GM18907 (cell line): ENCODE results near the gene ZMYND8.
"Not testable (repeated sequence)": the region's sequence is repeated elsewhere in the genome, so short reads cannot be mapped to it uniquely, and the experiment has no call there.

Experiments
- ATAC-seq: cut with Tn5 transposase; IDR thresholded peaks from one replicate; pipeline ENCODE4 v1.9.1; 2021; ENCODE audit warnings: mild to moderate bottlenecking, moderate library complexity; ENCODE audit not compliant: unreplicated experiment

ZMYND8 gene

GRCh38 chr20:47272893-47273590, 83.5 kb downstream of the ZMYND8 start:
- no peak for ATAC-seq

- no peak for ATAC-seq
Observed at GRCh38 chr20:47271046-47271615, 85.4 kb downstream of the ZMYND8 start.

GRCh38 chr20:47269309-47270165, 87.0 kb downstream of the ZMYND8 start:
- ATAC-seq: no peak

GRCh38 chr20:47267621-47268020, 88.9 kb downstream of the ZMYND8 start:
- ATAC-seq: no peak

- ATAC-seq: no peak
Observed at GRCh38 chr20:47266847-47267515, 89.5 kb downstream of the ZMYND8 start.

- no peak for ATAC-seq
Observed at GRCh38 chr20:47265984-47266383, 90.5 kb downstream of the ZMYND8 start.

- ATAC-seq: no peak
Observed at GRCh38 chr20:47265214-47265613, 91.3 kb downstream of the ZMYND8 start.

- not testable (repeated sequence) for ATAC-seq
Observed at GRCh38 chr20:47264137-47264769, 92.2 kb downstream of the ZMYND8 start.

GRCh38 chr20:47263465-47264084, 92.9 kb downstream of the ZMYND8 start:
- ATAC-seq: no peak

GRCh38 chr20:47263080-47263464, 93.4 kb downstream of the ZMYND8 start:
- no peak for ATAC-seq

GRCh38 chr20:47262365-47263013, 94.0 kb downstream of the ZMYND8 start:
- peak; percentile 51 for ATAC-seq

GRCh38 chr20:47262008-47262364, 94.5 kb downstream of the ZMYND8 start:
- no peak for ATAC-seq

- ATAC-seq: not testable (repeated sequence)
Observed at GRCh38 chr20:47261161-47261774, 95.2 kb downstream of the ZMYND8 start.

GRCh38 chr20:47260540-47261126, 95.9 kb downstream of the ZMYND8 start:
- ATAC-seq: not testable (repeated sequence)

- ATAC-seq: peak; percentile 53
Observed at GRCh38 chr20:47258745-47259695, 97.5 kb downstream of the ZMYND8 start.

- no peak for ATAC-seq
Observed at GRCh38 chr20:47257771-47258170, 98.7 kb downstream of the ZMYND8 start.

GRCh38 chr20:47257256-47257655, 99.2 kb downstream of the ZMYND8 start:
- ATAC-seq: no peak

GRCh38 chr20:47256668-47257236, 99.7 kb downstream of the ZMYND8 start:
- ATAC-seq: no peak
